DLD1 (cell line): ENCODE measurements around the gene LIPC.

Experiments
- in situ Hi-C: cut with HindIII; loops from 2 replicates; pipeline ENCODE4 v1.10.0; 2017; ENCODE audit warnings: low sequenced_read_pairs

Gene LIPC

GRCh38 chr15:58490888-58491473 is 59.2 kb downstream of the LIPC start:
- in situ Hi-C loops = no loop called here

- in situ Hi-C loops = no loop called here
Observed at GRCh38 chr15:58491499-58492202, 59.9 kb downstream of the LIPC start.

- in situ Hi-C loops = no loop called here
Observed at GRCh38 chr15:58492661-58493397, 61.0 kb downstream of the LIPC start.

GRCh38 chr15:58494567-58494966 is 62.8 kb downstream of the LIPC start:
- in situ Hi-C loops = no loop called here

GRCh38 chr15:58495891-58496408 is 64.2 kb downstream of the LIPC start:
- in situ Hi-C loops = no loop called here

GRCh38 chr15:58497046-58497785 is 65.4 kb downstream of the LIPC start:
- in situ Hi-C loops = no loop called here

- in situ Hi-C loops = no loop called here
Observed at GRCh38 chr15:58498821-58499580, 67.2 kb downstream of the LIPC start.

- in situ Hi-C loops = no loop called here
Observed at GRCh38 chr15:58501006-58501405, 69.2 kb downstream of the LIPC start.

- in situ Hi-C loops = no loop called here
Observed at GRCh38 chr15:58501636-58502188, 69.9 kb downstream of the LIPC start.

GRCh38 chr15:58503139-58504027 is 71.6 kb downstream of the LIPC start:
- in situ Hi-C loops = no loop called here

- in situ Hi-C loops = no loop called here
Observed at GRCh38 chr15:58504674-58505234, 73.0 kb downstream of the LIPC start.

- in situ Hi-C loops = no loop called here
Observed at GRCh38 chr15:58505581-58505980, 73.8 kb downstream of the LIPC start.

- in situ Hi-C loops = no loop called here
Observed at GRCh38 chr15:58506064-58506490, 74.3 kb downstream of the LIPC start.

- in situ Hi-C loops = no loop called here
Observed at GRCh38 chr15:58506783-58507668, 75.2 kb downstream of the LIPC start.

- in situ Hi-C loops = no loop called here
Observed at GRCh38 chr15:58509556-58509955, 77.8 kb downstream of the LIPC start.

- in situ Hi-C loops = no loop called here
Observed at GRCh38 chr15:58510715-58511598, 79.2 kb downstream of the LIPC start.

- in situ Hi-C loops = no loop called here
Observed at GRCh38 chr15:58511599-58511987, 79.8 kb downstream of the LIPC start.
